GM18498 (cell line): ENCODE measurements around the gene A1CF.
"Not testable (repeated sequence)": the region's sequence is repeated elsewhere in the genome, so short reads cannot be mapped to it uniquely, and the experiment has no call there.

ENCODE experiments used
- ATAC-seq: cut with Tn5 transposase; IDR thresholded peaks from one replicate; pipeline ENCODE4 v1.9.1; 2021; ENCODE audit warnings: mild to moderate bottlenecking, moderate library complexity; ENCODE audit not compliant: unreplicated experiment

A1CF gene

GRCh38 chr10:50788951-50789945 is 96.2 kb downstream of the A1CF start:
- no peak for ATAC-seq

GRCh38 chr10:50787962-50788361 is 97.5 kb downstream of the A1CF start:
- not testable (repeated sequence) for ATAC-seq

DNA sequence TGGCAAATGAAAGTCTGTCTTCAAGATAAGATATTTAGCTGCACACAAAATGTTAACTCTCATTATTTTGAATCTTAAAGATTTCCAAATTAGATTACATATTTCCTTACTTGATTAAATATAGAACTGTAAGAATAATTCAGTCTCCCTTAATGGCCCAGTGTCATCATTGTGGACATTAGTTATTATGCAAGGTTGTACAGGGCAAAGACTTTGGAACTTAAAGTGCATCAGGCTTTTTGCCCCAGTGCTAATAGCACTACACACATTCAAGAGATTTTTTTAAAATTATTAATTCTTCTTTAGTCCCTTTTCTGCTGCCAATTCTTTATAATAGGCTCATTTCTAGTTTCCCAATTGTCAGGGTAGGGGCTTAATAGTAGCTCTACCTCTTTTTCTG is 103.4 kb downstream of the A1CF start:
- not testable (repeated sequence) for ATAC-seq

- not testable (repeated sequence) for ATAC-seq
Measured at GRCh38 chr10:50780036-50780435, 105.4 kb downstream of the A1CF start.

DNA sequence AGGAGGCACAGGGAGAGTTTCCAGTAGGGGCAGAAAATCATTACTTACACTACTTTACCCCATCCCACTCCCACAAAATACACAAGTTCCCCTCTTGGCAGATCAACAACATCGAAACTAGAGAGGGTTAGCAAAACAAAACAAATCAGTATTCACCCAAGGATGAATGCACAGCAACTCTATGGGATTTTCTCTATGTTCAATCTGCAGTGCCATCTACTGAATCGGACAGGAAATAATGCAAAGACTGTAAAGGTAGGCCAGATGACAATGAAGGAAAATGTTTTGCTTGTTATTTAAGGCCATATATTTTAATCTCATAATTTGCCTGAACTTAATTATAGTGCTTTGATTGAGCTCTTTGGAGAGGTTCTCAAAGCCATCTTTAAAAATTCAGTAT is 110.6 kb downstream of the A1CF start:
- not testable (repeated sequence) for ATAC-seq

DNA sequence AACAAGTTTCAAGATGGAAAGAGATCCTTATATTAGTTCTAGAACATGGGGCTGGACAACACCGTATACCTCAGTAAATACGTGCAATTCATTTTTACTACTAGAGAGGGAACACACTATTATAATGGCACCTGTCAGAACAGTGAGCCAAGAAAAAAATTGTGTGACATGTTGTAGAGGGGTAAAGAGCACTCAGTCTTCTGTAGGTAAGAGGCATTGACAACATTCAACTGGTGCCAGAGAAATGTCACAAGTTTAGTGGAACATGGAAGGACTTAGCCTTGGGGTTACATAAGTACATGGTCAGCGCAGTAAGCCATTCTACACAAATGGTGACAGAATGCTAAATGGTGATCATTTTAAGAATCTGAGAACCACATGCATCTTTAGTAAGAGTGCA is 113.4 kb downstream of the A1CF start:
- not testable (repeated sequence) for ATAC-seq

DNA sequence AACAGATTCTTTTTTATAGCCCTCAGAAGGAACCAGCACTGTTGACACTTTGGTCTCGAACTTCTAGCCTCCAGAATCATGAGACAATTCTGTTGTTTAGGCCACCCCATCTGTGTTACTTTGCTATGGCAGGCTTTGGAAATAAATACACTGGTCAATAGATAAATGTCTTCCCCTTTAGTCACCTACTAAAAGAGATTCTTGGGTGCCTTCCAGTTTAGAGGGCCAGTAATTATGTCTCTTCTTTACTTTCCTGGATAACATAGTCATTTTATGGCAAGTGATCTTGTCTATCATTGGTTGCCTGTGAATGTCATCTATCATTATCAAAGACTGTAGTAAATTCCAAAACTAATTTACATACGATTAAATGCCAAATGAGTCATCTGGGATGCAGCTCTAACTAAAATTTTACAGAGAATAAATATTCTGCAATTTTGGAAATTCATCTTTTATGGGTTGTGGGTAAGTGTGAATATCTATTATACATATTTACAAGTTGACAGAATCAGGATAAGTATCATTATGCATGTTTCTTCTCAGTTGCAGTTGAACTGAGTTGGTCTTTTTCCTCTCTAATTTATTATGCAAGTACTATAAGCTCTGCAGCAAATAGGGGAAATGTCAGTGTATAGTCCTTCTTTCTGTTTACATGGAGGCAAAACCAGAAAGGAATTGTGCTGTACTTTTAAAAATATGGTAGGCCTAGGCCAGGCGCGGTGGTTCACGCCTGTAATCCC is 118.5 kb downstream of the A1CF start:
- ATAC-seq = not testable (repeated sequence)
